K562 (cell line): ENCODE measurements around the gene SLC13A1. TPM values are rescaled to one million over a fixed set of nuclear protein-coding genes. Genes with fewer than 3 reads are reported as not detected.

Experiments
- ATAC-seq: fragments of 200-7000 bp; cut with Tn5 transposase; 3 replicates; pipeline ENCODE4 v1.9.1; 2020; ENCODE audit warnings: moderate library complexity
- BruUV-seq: library from RNA; stranded (reverse); fragments of 400-500 nt; replicated peaks from 2 replicates; lab custom pipeline; 2021; lab: Mats Ljungman, UMichigan
- CTCF ChIA-PET: fragments of 300-600 bp; formaldehyde crosslinking; extraction: SDS; loops from one replicate; lab custom pipeline; 2021; ENCODE audit warnings: low intra/inter-chr PET ratio; lab: Yijun Ruan, JAX
- POLR2A ChIA-PET: fragments of 300-600, 350-650 bp; sonication (Branson Sonifier 250); formaldehyde crosslinking; extraction: SDS; loops from one replicate; lab custom pipeline; 2021; ENCODE audit warnings: antibody characterized with exemption, inconsistent platforms; lab: Yijun Ruan, JAX
- DNase-seq, 4 experiments: peaks; one replicate each; pipeline versions ENCODE4 v3.0.0 to v3.0.0-alpha.2; 2011 to 2018; ENCODE audit warnings: low spot score in 3 of 4, mixed read lengths in 3 of 4; ENCODE audit errors: extremely low read depth in 1 of 4
- FAIRE-seq: peaks from 2 replicates; lab custom pipeline; 2011; peaks lifted over from hg19 to GRCh38; lab: Jason Lieb, UNC
- H2AFZ ChIP-seq: 2 replicates; pipeline ENCODE4 v1.6.0; 2011; ENCODE audit warnings: low read depth, low read length, control low read depth, inconsistent platforms
- H3K27ac ChIP-seq: fragments of 200-600 bp; 3 replicates; pipeline ENCODE4 v1.8.0; 2011; ENCODE audit warnings: low read depth, mild to moderate bottlenecking, control low read depth, inconsistent platforms, low read length, moderate library complexity, mixed read lengths; ENCODE audit errors: extremely low read depth
- H3K27me3 ChIP-seq, 2 experiments: fragments of 300-600 bp in 1 of 2; 2 replicates in 1 of 2; 3 replicates in 1 of 2; pipeline versions ENCODE4 v1.6.0 to v1.8.0; 2011; ENCODE audit warnings: inconsistent platforms in 2 of 2, low read length in 2 of 2, mild to moderate bottlenecking in 1 of 2, mixed read lengths in 1 of 2, moderate library complexity in 1 of 2; ENCODE audit not compliant: control insufficient read depth in 2 of 2, insufficient read depth in 2 of 2
- H3K36me3 ChIP-seq: fragments of 300-600 bp; 3 replicates; pipeline ENCODE4 v1.8.0; 2011; ENCODE audit warnings: mild to moderate bottlenecking, low read length, inconsistent platforms; ENCODE audit not compliant: control insufficient read depth, insufficient read depth
- H3K4me1 ChIP-seq, 2 experiments: fragments of 200-600 bp in 1 of 2; replicated peaks in 1 of 2; 2 replicates in 1 of 2; 3 replicates in 1 of 2; pipeline versions ENCODE4 v1.5.1 to v1.8.0; 2011; ENCODE audit warnings: inconsistent platforms in 2 of 2, low read length in 2 of 2, mild to moderate bottlenecking in 1 of 2, mixed read lengths in 1 of 2, moderate library complexity in 1 of 2; ENCODE audit not compliant: control insufficient read depth in 2 of 2, insufficient read depth in 2 of 2
- H3K4me2 ChIP-seq: 2 replicates; pipeline ENCODE4 v1.6.1; 2011; ENCODE audit warnings: low read length, control low read depth, inconsistent platforms, mixed read lengths; ENCODE audit not compliant: insufficient read depth
- H3K4me3 ChIP-seq: fragments of 200-600 bp; sonication (generic), shearing (Covaris generic); 2 replicates; pipeline ENCODE4 v1.5.1; 2016; ENCODE audit warnings: control low read depth, inconsistent platforms
- H3K79me2 ChIP-seq: fragments of 200-600 bp; 3 replicates; pipeline ENCODE4 v1.8.0; 2011; ENCODE audit warnings: low read length, inconsistent platforms; ENCODE audit not compliant: control insufficient read depth, insufficient read depth
- H3K9ac ChIP-seq, 2 experiments: 2 replicates each; pipeline versions ENCODE4 v1.6.0 to v1.6.1; 2011; ENCODE audit warnings: low read depth in 2 of 2, low read length in 2 of 2, control low read depth in 1 of 2, inconsistent platforms in 1 of 2, mild to moderate bottlenecking in 1 of 2, mixed read lengths in 1 of 2; ENCODE audit not compliant: insufficient read depth in 1 of 2
- H3K9me1 ChIP-seq: one replicate; pipeline ENCODE4 v1.6.0; 2011; ENCODE audit warnings: inconsistent platforms, mild to moderate bottlenecking, low read length, moderate library complexity; ENCODE audit not compliant: control insufficient read depth, insufficient read depth
- H3K9me3 ChIP-seq: replicated peaks from 2 replicates; pipeline ENCODE4 v1.5.1; 2011; ENCODE audit warnings: low read depth, low read length, inconsistent platforms; ENCODE audit not compliant: control insufficient read depth, insufficient read depth
- H4K20me1 ChIP-seq: replicated peaks from 2 replicates; pipeline ENCODE4 v1.6.1; 2011; ENCODE audit warnings: low read length, inconsistent platforms, mixed read lengths; ENCODE audit not compliant: control insufficient read depth, insufficient read depth
- SMAD4 ChIP-seq: fragments of 250-450 bp; sonication (Bioruptor Pico); conservative IDR thresholded peaks from 2 replicates; pipeline ENCODE4 v1.8.0; 2021; ENCODE audit warnings: inconsistent platforms, mild to moderate bottlenecking, moderate library complexity
- TBL1XR1 ChIP-seq, 2 experiments: IDR thresholded peaks; 2 replicates each; pipeline ENCODE4 v1.6.1; 2012; ENCODE audit warnings: improper control_type of control experiment in 2 of 2, low read length in 2 of 2, mild to moderate bottlenecking in 1 of 2
- WHSC1 ChIP-seq: IDR thresholded peaks from one replicate; pipeline ENCODE4 v1.6.1; 2012; ENCODE audit warnings: low read length, control low read depth, inconsistent platforms
- ZNF143 ChIP-seq: sonication (generic); formaldehyde crosslinking; IDR thresholded peaks from 2 replicates; pipeline ENCODE4 v1.9.0; 2022; ENCODE audit warnings: mild to moderate bottlenecking, missing genetic modification reagents
- ZNF253 ChIP-seq: fragments of 250-450 bp; sonication (Bioruptor Pico); conservative IDR thresholded peaks from 2 replicates; pipeline ENCODE4 v1.6.1; 2021; ENCODE audit warnings: mild to moderate bottlenecking
- WGBS: fragments of 100-300 bp; shearing (Covaris generic); methylation state at CpG from one replicate; pipeline ENCODE4 v1.1.6; 2016; ENCODE audit warnings: low coverage, mixed read lengths; ENCODE audit not compliant: insufficient coverage; ENCODE audit errors: missing lambda C conversion rate; 5-methylcytosine and 5-hydroxymethylcytosine counted together
- in situ Hi-C: fragments of 300-500 bp; cut with MboI; formaldehyde crosslinking; loops from 4 replicates; pipeline ENCODE4 v1.15.0; 2018; ENCODE audit warnings: inconsistent platforms, mixed read lengths
- intact Hi-C: fragments of 100-400 bp; cut with micrococcal nuclease; formaldehyde crosslinking; loops from 2 replicates; pipeline ENCODE4 v1.14.2; 2022
- polyA plus RNA-seq, 8 experiments: library from polyadenylated mRNA; depleted of rRNA in 4 of 8; stranded (reverse) in 5 of 8; unstranded in 3 of 8; fragments of >200 nt; fragmentation: Nextera tagmentation in 2 of 8; fragmentation: Illumina TruSeq in 1 of 8; extraction: Ambion mirVana in 2 of 8; extraction: Trizol in 1 of 8; gene quantifications; 2 replicates each; pipeline versions ENCODE4 v1.2.1 to v1.2.3, GENCODE V29; 2011 to 2014; ENCODE audit warnings: inconsistent platforms in 1 of 8, missing spikeins in 1 of 8
- total RNA-seq, 7 experiments: library from RNA; depleted of rRNA in 6 of 7; stranded (reverse); fragments of >200 nt in 6 of 7; fragmentation: Illumina TruSeq in 2 of 7; extraction: Trizol in 2 of 7; gene quantifications; 2 replicates each; pipeline versions ENCODE4 v1.2.1 to v1.2.3, GENCODE V29; 2011 to 2021; ENCODE audit warnings: low replicate concordance in 1 of 7
- TF ChIP-seq, protein P1 (sequence below): fragments of 450-650 bp; formaldehyde crosslinking; IDR thresholded peaks from 2 replicates; pipeline ENCODE4 v1.4.0; 2022; ENCODE audit warnings: missing genetic modification characterization

The SLC13A1 gene
- total and polyA plus RNA-seq, 9 of the 15 experiments (the other 6 are each of a cell fraction or from before 2014, with no cell fraction given): 0.04 TPM; not detected in 8

DNA sequence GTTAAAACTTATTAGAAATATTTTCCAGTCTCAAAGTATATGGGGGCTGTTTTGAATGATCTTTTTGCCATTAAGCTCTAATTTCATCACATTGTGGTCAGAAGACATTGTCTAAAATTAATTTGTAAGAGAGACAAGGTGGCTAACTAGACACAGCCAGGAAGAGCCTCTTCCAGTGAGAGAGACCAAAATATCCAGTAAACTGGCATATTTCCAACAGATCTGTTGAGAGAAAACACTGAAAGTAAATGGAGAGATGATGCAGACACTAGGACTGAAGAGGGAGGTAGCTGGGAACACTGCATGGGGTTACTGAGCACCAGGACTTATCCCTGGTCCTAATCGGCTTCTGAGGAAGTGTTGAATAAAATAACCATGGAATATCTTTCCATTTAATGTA, 102.8 kb downstream of the SLC13A1 start:
- in situ Hi-C loops: no loop called here
- TF ChIP-seq SMAD4 (no peak), ZNF253 (CRISPR knock-in tag) (no peak), ZNF143 (no peak), TBL1XR1 (IDR thresholded peaks at IDR 0.05; ENCODE audit: low read length in 2 of 2) (no peak), WHSC1 (no peak)
- TF ChIP-seq, protein P1, sequence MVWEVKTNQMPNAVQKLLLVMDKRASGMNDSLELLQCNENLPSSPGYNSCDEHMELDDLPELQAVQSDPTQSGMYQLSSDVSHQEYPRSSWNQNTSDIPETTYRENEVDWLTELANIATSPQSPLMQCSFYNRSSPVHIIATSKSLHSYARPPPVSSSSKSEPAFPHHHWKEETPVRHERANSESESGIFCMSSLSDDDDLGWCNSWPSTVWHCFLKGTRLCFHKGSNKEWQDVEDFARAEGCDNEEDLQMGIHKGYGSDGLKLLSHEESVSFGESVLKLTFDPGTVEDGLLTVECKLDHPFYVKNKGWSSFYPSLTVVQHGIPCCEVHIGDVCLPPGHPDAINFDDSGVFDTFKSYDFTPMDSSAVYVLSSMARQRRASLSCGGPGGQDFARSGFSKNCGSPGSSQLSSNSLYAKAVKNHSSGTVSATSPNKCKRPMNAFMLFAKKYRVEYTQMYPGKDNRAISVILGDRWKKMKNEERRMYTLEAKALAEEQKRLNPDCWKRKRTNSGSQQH (CRISPR knock-in tag): no peak
- TF ChIP-seq, all 486 proteins: peak for 0
- ATAC-seq (no peak), DNase-seq (no peak), FAIRE-seq (no peak)
- WGBS: 0% methylated on average over 1 of the region's 1 CpG
- H2AFZ ChIP-seq: no peak overlapping the region
- no peaks in the 10 kb centered on the region for H3K79me2 ChIP-seq
- no peak overlapping the region for H3K4me3 ChIP-seq
- H3K27ac ChIP-seq: no peak overlapping the region
- CTCF ChIA-PET: no interaction called here
- no peaks in the 10 kb centered on the region for H3K9me1 ChIP-seq
- no peaks in the 10 kb centered on the region for H3K4me1 ChIP-seq
- H3K4me2 ChIP-seq: no peak overlapping the region
- intact Hi-C loops: no loop called here
- H3K27me3 ChIP-seq: no peaks in the 10 kb centered on the region
- BruUV-seq: no TSS peak
- no peak overlapping the region for H3K9ac ChIP-seq
- no peaks in the 10 kb centered on the region for H3K9me3 ChIP-seq
- H3K36me3 ChIP-seq: no peaks in the 10 kb centered on the region
- POLR2A ChIA-PET: no interaction called here
- H4K20me1 ChIP-seq: no peaks in the 10 kb centered on the region
